GM21723 (cell line): ENCODE data around the gene GUCY2C.
"Not testable (repeated sequence)": the region's sequence is repeated elsewhere in the genome, so short reads cannot be mapped to it uniquely, and the experiment has no call there.

Experiments used
- ATAC-seq: cut with Tn5 transposase; IDR thresholded peaks from one replicate; pipeline ENCODE4 v1.9.1; 2021; ENCODE audit warnings: mild to moderate bottlenecking, moderate library complexity; ENCODE audit not compliant: unreplicated experiment

The GUCY2C gene

GRCh38 chr12:14682231-14682630, 14.2 kb downstream of the GUCY2C start:
- ATAC-seq = not testable (repeated sequence)

GRCh38 chr12:14681625-14682024, 14.8 kb downstream of the GUCY2C start:
- no peak for ATAC-seq

GRCh38 chr12:14681190-14681589, 15.2 kb downstream of the GUCY2C start:
- no peak for ATAC-seq

- ATAC-seq = no peak
Measured at GRCh38 chr12:14678547-14679150, 17.8 kb downstream of the GUCY2C start.

- ATAC-seq = no peak
Measured at GRCh38 chr12:14668591-14668990, 27.8 kb downstream of the GUCY2C start.

- ATAC-seq = no peak
Measured at GRCh38 chr12:14665354-14666348, 30.7 kb downstream of the GUCY2C start.

- no peak for ATAC-seq
Measured at GRCh38 chr12:14664434-14665023, 31.9 kb downstream of the GUCY2C start.

GRCh38 chr12:14663002-14663401, 33.4 kb downstream of the GUCY2C start:
- ATAC-seq = no peak

- no peak for ATAC-seq
Measured at GRCh38 chr12:14656846-14657245, 39.6 kb downstream of the GUCY2C start.

- no peak for ATAC-seq
Measured at GRCh38 chr12:14655284-14655683, 41.1 kb downstream of the GUCY2C start.

- ATAC-seq = no peak
Measured at GRCh38 chr12:14654842-14655241, 41.6 kb downstream of the GUCY2C start.

- ATAC-seq = no peak
Measured at GRCh38 chr12:14654416-14654815, 42.0 kb downstream of the GUCY2C start.

- ATAC-seq = no peak
Measured at GRCh38 chr12:14652483-14652882, 43.9 kb downstream of the GUCY2C start.

GRCh38 chr12:14651371-14651770, 45.0 kb downstream of the GUCY2C start:
- no peak for ATAC-seq

GRCh38 chr12:14650789-14651188, 45.6 kb downstream of the GUCY2C start:
- ATAC-seq = no peak

GRCh38 chr12:14647028-14647750, 49.2 kb downstream of the GUCY2C start:
- no peak for ATAC-seq

GRCh38 chr12:14643251-14643650, 53.1 kb downstream of the GUCY2C start:
- ATAC-seq = no peak

- no peak for ATAC-seq
Measured at GRCh38 chr12:14638066-14638465, 58.3 kb downstream of the GUCY2C start.

- ATAC-seq = no peak
Measured at GRCh38 chr12:14635776-14636175, 60.6 kb downstream of the GUCY2C start.

- no peak for ATAC-seq
Measured at GRCh38 chr12:14630793-14631192, 65.6 kb downstream of the GUCY2C start.
